Measurements from ENCODE around the gene TBL1X. TPM values are rescaled to one million over a fixed set of nuclear protein-coding genes. Genes with fewer than 3 reads are reported as not detected.
"Not testable (repeated sequence)": the region's sequence is repeated elsewhere in the genome, so short reads cannot be mapped to it uniquely, and the experiment has no call there.

TBL1X gene
- 10 to 100 TPM; 24.2 to 27.8 (median 26.9) TPM for polyA plus RNA-seq (ENCODE audit: insufficient read length in 3 of 3)
- long read RNA-seq, donor 1, full-length matches to known transcripts: 1 of 1 reads
- long read RNA-seq, donor 1, partial matches to known transcripts: 0 of 1 reads
- long read RNA-seq, donor 1, other reads (novel, unspliced or antisense): 0 of 1 reads
- long read RNA-seq, donor 2, full-length matches to known transcripts: 2 of 22 reads
- long read RNA-seq, donor 2, partial matches to known transcripts: 13 of 22 reads
- long read RNA-seq, donor 2, other reads (novel, unspliced or antisense): 7 of 22 reads
- long read RNA-seq, donor 3: 0 reads
- long read RNA-seq, donor 4, full-length matches to known transcripts: 1 of 1 reads
- long read RNA-seq, donor 4, partial matches to known transcripts: 0 of 1 reads
- long read RNA-seq, donor 4, other reads (novel, unspliced or antisense): 0 of 1 reads
- long read RNA-seq, donor 5: 0 reads
- long read RNA-seq, donor 6, full-length matches to known transcripts: 1 of 21 reads
- long read RNA-seq, donor 6, partial matches to known transcripts: 0 of 21 reads
- long read RNA-seq, donor 6, other reads (novel, unspliced or antisense): 20 of 21 reads
- long read RNA-seq, donor 7, full-length matches to known transcripts: 2 of 47 reads
- long read RNA-seq, donor 7, partial matches to known transcripts: 39 of 47 reads
- long read RNA-seq, donor 7, other reads (novel, unspliced or antisense): 6 of 47 reads
- long read RNA-seq, donor 8, full-length matches to known transcripts: 1 of 1 reads
- long read RNA-seq, donor 8, partial matches to known transcripts: 0 of 1 reads
- long read RNA-seq, donor 8, other reads (novel, unspliced or antisense): 0 of 1 reads
- long read RNA-seq, donor 9, full-length matches to known transcripts: 2 of 2 reads
- long read RNA-seq, donor 9, partial matches to known transcripts: 0 of 2 reads
- long read RNA-seq, donor 9, other reads (novel, unspliced or antisense): 0 of 2 reads
- long read RNA-seq, donor 10, full-length matches to known transcripts: 2 of 2 reads
- long read RNA-seq, donor 10, partial matches to known transcripts: 0 of 2 reads
- long read RNA-seq, donor 10, other reads (novel, unspliced or antisense): 0 of 2 reads
- long read RNA-seq, donor 11, full-length matches to known transcripts: 2 of 30 reads
- long read RNA-seq, donor 11, partial matches to known transcripts: 28 of 30 reads
- long read RNA-seq, donor 11, other reads (novel, unspliced or antisense): 0 of 30 reads
- long read RNA-seq, donor 12, full-length matches to known transcripts: 1 of 1 reads
- long read RNA-seq, donor 12, partial matches to known transcripts: 0 of 1 reads
- long read RNA-seq, donor 12, other reads (novel, unspliced or antisense): 0 of 1 reads
- long read RNA-seq, donor 13, full-length matches to known transcripts: 2 of 8 reads
- long read RNA-seq, donor 13, partial matches to known transcripts: 6 of 8 reads
- long read RNA-seq, donor 13, other reads (novel, unspliced or antisense): 0 of 8 reads
- long read RNA-seq, donor 14, full-length matches to known transcripts: 1 of 1 reads
- long read RNA-seq, donor 14, partial matches to known transcripts: 0 of 1 reads
- long read RNA-seq, donor 14, other reads (novel, unspliced or antisense): 0 of 1 reads
- long read RNA-seq, donor 15, full-length matches to known transcripts: 2 of 2 reads
- long read RNA-seq, donor 15, partial matches to known transcripts: 0 of 2 reads
- long read RNA-seq, donor 15, other reads (novel, unspliced or antisense): 0 of 2 reads
- long read RNA-seq, donor 16, full-length matches to known transcripts: 1 of 11 reads
- long read RNA-seq, donor 16, partial matches to known transcripts: 5 of 11 reads
- long read RNA-seq, donor 16, other reads (novel, unspliced or antisense): 5 of 11 reads

DNA sequence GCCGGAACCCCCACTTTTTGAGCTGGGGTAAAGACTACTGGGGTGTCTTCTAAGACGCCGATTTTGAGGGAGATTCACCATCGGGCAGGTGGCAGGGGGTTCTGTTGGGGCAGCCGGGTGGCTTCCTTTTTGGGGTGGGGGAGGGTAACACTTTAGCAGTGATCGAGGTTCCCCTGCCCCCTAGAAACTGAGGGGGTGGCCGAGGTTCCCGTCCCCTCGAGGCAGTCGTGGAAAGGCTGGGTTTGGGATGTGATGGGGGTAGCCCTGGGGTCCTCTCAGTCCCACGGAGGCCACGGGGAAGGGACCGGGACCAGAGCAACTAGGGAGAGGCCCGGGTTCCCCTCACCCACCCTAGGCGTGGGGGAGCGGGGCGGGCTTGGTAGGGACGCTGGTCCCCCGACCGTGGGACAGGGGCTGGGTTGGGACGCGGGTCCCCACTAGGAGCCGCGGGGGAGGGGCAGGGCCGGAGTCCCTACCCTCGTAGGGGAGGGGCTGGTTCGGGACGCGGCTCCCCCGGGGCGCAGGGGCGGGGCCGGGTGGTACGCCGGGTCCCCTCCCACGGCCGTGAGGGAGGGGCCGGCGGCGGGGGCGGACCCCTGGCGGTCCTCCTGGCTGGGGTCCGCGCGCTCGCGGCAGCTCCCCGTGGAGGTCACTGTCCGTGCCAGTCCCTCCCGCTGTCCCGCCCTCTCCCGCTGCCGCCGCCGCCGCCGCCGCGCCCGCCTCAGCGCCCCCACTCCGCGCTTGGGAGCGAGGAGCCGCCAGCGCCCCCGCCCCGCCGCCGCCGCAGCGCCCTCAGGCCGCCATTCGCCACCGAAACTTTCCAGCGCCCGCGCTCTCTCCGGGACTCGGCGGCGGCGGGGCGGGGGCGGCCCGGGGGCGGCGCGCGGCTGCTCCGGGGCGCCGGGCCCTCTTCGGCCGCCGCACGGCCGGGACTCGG, at the start of gene TBL1X:
Gene TBL1X, plus strand, starts transcription at position 624 of the 937 bp plus-strand sequence. CDS start 188,529 bp downstream, outside the sequence.
- no peak for DNase-seq

DNA sequence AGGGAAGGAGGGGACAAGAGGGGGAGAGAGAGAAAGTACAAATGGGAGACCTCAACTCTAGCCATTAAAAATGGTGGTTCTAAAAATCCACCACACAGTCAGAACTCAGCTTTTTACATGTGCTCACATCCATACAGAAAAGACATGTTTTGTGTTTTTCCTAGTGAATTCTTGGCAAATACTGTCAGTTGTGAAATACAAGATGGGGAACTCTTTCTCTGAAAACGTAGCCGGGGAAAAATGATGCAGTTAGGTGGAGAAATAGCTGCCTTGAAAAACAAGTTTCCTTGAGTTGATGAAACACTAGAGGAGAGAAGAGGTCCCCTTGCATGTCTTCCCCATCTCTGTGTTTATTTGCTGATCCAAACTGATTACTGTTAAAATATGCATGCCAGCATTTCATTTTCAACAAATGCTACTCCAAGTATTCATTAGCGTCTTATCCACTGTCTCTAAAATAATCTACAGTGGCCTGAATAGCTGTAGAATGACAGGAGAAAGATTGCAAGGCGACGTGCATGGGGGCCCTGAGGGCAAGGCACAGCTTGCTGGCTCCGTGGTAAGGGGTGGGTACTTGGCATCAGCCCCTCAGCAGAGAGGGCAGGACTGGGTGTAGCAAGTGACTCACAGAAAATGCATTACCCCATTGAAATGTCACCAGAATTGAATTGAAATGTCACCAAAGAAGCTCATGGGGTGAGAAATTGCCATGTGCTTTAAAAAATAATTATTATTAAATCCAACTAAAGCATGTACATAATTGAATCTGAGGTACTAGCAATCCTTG, 48.1 kb upstream of the TBL1X start:
- DNase-seq: no peak

GRCh38 chrX:9418262-9418661, 46.6 kb upstream of the TBL1X start:
- no peak for DNase-seq

- DNase-seq: no peak
Observed at GRCh38 chrX:9420275-9421265, 44.3 kb upstream of the TBL1X start.

GRCh38 chrX:9429767-9430166, 35.1 kb upstream of the TBL1X start:
- DNase-seq: no peak

DNA sequence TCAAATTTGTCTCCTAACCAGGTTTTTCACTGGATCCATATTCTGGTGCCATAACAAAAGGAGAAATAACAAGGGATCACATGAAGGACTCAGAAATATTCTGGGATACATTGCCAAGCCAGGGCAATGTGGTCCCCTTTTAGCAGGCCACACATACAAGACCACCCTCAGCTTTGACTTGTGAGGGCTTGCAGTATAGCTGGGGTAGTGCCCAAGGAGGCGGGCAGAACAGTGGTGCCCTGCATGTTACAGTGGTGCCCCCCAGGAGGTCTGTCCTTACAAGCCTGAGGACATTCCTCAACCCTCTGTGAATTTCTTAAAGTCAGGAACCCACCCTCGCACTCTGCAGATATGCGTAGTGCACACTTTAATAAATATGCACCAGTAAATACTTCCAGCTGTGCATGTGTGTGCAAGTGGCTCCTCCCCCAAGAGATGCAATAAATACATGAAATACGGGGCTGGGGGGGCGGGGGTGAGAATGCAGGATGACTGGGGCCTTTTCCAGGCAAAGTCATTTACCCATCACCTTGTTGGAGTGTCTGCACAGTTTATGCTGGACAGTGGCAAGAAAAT, 34.4 kb upstream of the TBL1X start:
- DNase-seq: no peak

DNA sequence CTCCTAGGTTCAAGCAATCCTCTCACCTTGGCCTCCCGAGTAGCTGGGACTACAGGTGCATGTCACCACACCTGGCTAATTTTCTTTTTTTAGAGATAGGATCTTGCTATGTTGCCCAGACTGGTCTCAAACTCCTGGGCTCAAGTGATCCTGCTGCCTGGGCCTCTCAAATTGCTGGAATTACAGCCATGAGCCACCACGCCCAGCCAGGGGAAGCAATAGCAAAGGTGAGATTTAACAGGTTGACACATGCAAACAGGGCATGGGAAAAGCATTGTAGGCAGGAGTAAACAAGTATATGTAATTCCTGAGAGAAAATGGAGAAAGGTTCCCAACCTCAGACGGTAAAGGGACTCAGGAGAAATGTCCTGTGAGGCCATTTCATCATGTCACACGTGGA, 33.6 kb upstream of the TBL1X start:
- DNase-seq: no peak

GRCh38 chrX:9433596-9433995, 31.3 kb upstream of the TBL1X start:
- DNase-seq: no peak

DNA sequence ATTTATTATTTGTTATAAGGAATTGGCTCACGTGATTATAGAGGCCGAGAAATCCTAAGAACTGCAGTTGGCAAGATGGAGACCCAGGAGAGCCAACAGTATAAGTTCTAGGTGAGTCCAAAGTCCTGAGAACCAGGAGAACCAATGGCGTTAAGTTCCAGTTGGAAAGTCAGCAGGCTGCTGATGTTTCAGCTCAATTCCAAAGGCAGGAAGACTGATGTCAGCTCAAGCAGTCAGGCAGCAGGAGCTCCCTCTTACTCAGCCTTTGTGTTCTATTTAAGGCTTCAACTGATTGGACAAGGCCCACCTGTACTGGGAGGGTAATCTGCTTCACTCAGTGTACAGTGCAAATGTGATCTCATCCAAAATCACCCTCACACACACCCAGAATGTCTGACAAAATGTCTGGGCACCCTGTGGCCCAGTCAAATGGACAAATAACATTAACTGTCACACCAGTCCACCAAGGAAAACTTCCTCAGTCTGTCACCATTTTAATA, 30.8 kb upstream of the TBL1X start:
- no peak for DNase-seq

DNA sequence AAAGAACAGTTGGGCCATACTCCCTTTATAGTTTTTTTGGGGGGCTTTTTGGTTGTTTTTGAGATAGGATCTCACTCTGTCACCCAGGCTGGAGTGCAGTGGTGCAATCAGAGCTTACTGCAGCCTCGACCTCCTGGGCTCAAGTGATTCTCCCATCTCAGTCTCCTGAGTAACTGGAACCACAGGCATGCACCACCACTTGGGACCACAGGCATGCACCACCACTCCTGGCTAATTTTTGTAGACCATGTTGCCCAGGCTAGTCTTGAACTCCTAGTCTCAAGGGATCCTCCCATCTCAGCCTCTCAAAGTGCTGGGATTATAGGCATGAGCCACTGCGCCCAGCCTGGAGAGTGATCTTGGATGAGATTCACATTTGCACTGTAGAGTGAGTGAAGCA, 29.8 kb upstream of the TBL1X start:
- not testable (repeated sequence) for DNase-seq

GRCh38 chrX:9436812-9437211, 28.0 kb upstream of the TBL1X start:
- DNase-seq: no peak

- DNase-seq: no peak
Observed at GRCh38 chrX:9438933-9439494, 25.8 kb upstream of the TBL1X start.

- no peak for DNase-seq
Observed at GRCh38 chrX:9440116-9440844, 24.6 kb upstream of the TBL1X start.

GRCh38 chrX:9442056-9442455, 22.8 kb upstream of the TBL1X start:
- DNase-seq: no peak

GRCh38 chrX:9443327-9443726, 21.5 kb upstream of the TBL1X start:
- no peak for DNase-seq

DNA sequence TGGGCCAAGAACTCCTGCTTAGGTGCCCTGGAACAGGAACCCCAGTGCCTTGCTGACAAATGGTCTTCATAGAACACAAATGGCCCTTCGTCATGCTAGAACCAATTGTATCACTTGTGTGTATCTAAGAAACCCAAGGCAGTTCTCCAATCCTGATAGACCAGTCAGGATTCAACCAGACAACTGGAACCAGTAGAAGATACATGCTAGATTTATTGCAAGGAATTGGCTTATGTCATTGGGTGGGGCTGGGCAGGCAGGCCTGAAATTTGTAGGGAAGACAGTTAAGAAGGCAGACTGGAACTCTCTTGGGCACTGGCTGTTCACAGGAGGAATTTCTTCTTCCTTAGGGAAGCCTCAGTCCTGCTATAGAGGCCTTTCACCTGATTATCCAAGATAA, 17.0 kb upstream of the TBL1X start:
- no peak for DNase-seq
